Measurements from ENCODE around the gene SLC9B2. TPM values are rescaled to one million over a fixed set of nuclear protein-coding genes. Genes with fewer than 3 reads are reported as not detected.

The SLC9B2 gene
- total RNA-seq, 1 experiment from 2014 or later = 2.0 TPM

DNA sequence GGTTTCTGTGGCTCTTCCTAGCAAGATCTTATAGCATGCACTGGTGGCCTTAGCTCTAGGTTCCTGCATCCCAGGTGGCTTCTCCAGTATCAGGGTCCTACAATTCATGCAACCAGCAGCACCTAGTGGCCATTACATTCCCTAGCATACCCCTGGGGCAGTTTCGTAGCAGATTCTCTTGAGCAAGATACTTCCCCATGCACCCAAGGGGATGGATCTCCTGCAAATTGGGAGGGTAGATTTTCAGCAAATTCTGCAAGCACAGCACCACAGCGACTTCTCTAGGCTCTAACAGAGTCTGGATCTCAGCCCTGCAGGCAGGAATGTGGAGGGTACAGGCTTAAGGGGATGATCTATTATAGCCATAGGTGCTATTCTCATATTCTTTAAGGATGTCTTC, 44.0 kb downstream of the SLC9B2 start:
- ChIA-PET CTCF (interaction anchor here (0.6 to 0.7 kb wide), 2 partner anchors 250 to 412 kb away, joined by 4 to 6 read pairs; no protein-coding TSS in a partner anchor), POLR2A (ENCODE audit: unreplicated experiment) (no interaction called here)
- H3F3A ChIP-seq (ENCODE audit: insufficient read depth, low read depth) = no peaks in the 10 kb centered on the region
- no peaks in the 10 kb centered on the region for H3K9me3 ChIP-seq (ENCODE audit: insufficient read depth, low read depth)
- DNase-seq = peak; percentile 22 to 34
- no peaks in the 10 kb centered on the region for H3K27me3 ChIP-seq (ENCODE audit: insufficient read depth, low read depth)
- TF ChIP-seq EZH2 (IDR thresholded peaks at IDR 0.05; ENCODE audit: low read depth) (no peak), CTCF (conservative IDR thresholded peaks at IDR 0.05) (peak; percentile 48; the same call in 1 of the 2 replicates)
- no peaks in the 10 kb centered on the region for H3K79me2 ChIP-seq (ENCODE audit: low read depth)
- no peak overlapping the region for H3K4me3 ChIP-seq
- no peak overlapping the region for H3K4me2 ChIP-seq
- no peak overlapping the region for H3K27ac ChIP-seq
- no TSS peak for BruUV-seq (replicated peaks)
- no peaks in the 10 kb centered on the region for H4K20me1 ChIP-seq (ENCODE audit: insufficient read depth)
- intact Hi-C loops (cut with micrococcal nuclease; ENCODE audit: unreplicated experiment) = loop anchor here (1.0 to 5.0 kb wide), 2 partner anchors 23 to 410 kb away; no protein-coding TSS in a partner anchor
- no peak overlapping the region for H2AFZ ChIP-seq
- H3K4me1 ChIP-seq (replicated peaks; ENCODE audit: insufficient read depth) = no peaks in the 10 kb centered on the region
- H3K36me3 ChIP-seq (ENCODE audit: low read depth) = no peaks in the 10 kb centered on the region
- no peaks in the 10 kb centered on the region for H3K9me2 ChIP-seq (ENCODE audit: insufficient read depth)

DNA sequence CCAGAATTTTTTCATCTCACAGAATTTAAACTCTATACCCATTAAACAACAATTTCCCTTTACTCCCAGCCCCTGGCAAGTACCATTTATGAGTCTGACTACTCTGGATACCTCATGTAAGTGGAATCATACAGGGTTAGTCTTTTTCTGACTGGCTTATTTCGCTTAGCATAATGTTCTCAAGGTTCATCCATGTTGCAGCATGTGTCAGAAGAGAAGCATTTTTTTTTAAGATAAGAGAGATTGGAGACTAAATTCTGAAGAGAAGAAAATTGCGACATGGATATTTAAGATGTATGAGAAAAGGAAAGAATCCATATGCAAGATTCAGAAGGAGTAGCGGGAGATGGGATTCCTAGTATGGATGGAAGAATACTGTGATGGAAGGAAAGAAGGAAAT, 45.8 kb downstream of the SLC9B2 start:
- Histone ChIP-seq H3K27me3 (ENCODE audit: insufficient read depth, low read depth) (no peaks in the 10 kb centered on the region), H3K4me3 (no peak overlapping the region), H3K9me2 (ENCODE audit: insufficient read depth) (no peaks in the 10 kb centered on the region), H3K4me1 (replicated peaks; ENCODE audit: insufficient read depth) (no peaks in the 10 kb centered on the region), H3K79me2 (ENCODE audit: low read depth) (no peaks in the 10 kb centered on the region), H3K4me2 (no peak overlapping the region), H3K36me3 (ENCODE audit: low read depth) (no peaks in the 10 kb centered on the region), H3F3A (ENCODE audit: insufficient read depth, low read depth) (no peaks in the 10 kb centered on the region), H3K27ac (no peak overlapping the region), H4K20me1 (ENCODE audit: insufficient read depth) (no peaks in the 10 kb centered on the region), H3K9me3 (ENCODE audit: insufficient read depth, low read depth) (no peaks in the 10 kb centered on the region), H2AFZ (no peak overlapping the region)
- POLR2A ChIA-PET (ENCODE audit: unreplicated experiment) = no interaction called here
- no peak for DNase-seq
- CTCF ChIA-PET = no interaction called here
- intact Hi-C loops (cut with micrococcal nuclease; ENCODE audit: unreplicated experiment) = loop anchor here (5.0 kb wide), 1 partner anchor 408 kb away; no protein-coding TSS in a partner anchor
- no peak for TF ChIP-seq EZH2 (IDR thresholded peaks at IDR 0.05; ENCODE audit: low read depth)
- no peak for TF ChIP-seq CTCF (conservative IDR thresholded peaks at IDR 0.05)
- BruUV-seq (replicated peaks) = no TSS peak

DNA sequence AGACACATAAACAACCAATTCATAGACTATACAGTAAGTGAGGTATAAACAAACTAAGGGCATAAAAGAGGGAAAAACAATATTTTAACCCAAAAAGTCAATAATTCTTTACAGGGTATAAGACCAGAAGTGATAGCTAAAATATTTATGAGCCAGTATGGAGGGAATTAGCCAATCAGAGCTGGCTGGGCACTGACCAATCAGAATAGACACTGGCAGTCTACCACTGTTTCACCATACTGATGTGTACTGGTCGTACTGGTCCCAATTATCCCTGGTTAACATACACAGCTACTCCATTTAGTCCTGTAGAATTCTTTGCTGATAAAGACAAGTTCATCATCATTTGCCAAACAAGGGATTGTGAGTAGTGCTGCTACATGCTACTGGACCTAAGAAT, 47.3 kb downstream of the SLC9B2 start:
- no peaks in the 10 kb centered on the region for H3K9me2 ChIP-seq (ENCODE audit: insufficient read depth)
- intact Hi-C loops (cut with micrococcal nuclease; ENCODE audit: unreplicated experiment) = no loop called here
- BruUV-seq (replicated peaks) = no TSS peak
- no peaks in the 10 kb centered on the region for H3K27me3 ChIP-seq (ENCODE audit: insufficient read depth, low read depth)
- H3K4me2 ChIP-seq = no peak overlapping the region
- ChIA-PET POLR2A (ENCODE audit: unreplicated experiment) (no interaction called here), CTCF (no interaction called here)
- no peak for DNase-seq
- H3K27ac ChIP-seq = no peak overlapping the region
- no peak for TF ChIP-seq EZH2 (IDR thresholded peaks at IDR 0.05; ENCODE audit: low read depth)
- TF ChIP-seq CTCF (conservative IDR thresholded peaks at IDR 0.05) = no peak
- no peak overlapping the region for H2AFZ ChIP-seq
- no peak overlapping the region for H3K4me3 ChIP-seq
- no peaks in the 10 kb centered on the region for H3F3A ChIP-seq (ENCODE audit: insufficient read depth, low read depth)
- no peaks in the 10 kb centered on the region for H3K9me3 ChIP-seq (ENCODE audit: insufficient read depth, low read depth)
- no peaks in the 10 kb centered on the region for H4K20me1 ChIP-seq (ENCODE audit: insufficient read depth)
- no peaks in the 10 kb centered on the region for H3K36me3 ChIP-seq (ENCODE audit: low read depth)
- H3K4me1 ChIP-seq (replicated peaks; ENCODE audit: insufficient read depth) = no peaks in the 10 kb centered on the region
- H3K79me2 ChIP-seq (ENCODE audit: low read depth) = no peaks in the 10 kb centered on the region

Measured in PC-9 (cell line).